Skin epidermis (tissue), 12 donors: ENCODE results near the gene DLX6.

Experiments used
- H3K27ac ChIP-seq, 21 experiments: fragments of 200-600 bp; sonication (generic) in 11 of 21; one replicate each; pipeline ENCODE4 v1.5.0; 2020; ENCODE audit warnings: mild to moderate bottlenecking in 3 of 21, inconsistent platforms in 2 of 21, moderate library complexity in 2 of 21
- H3K4me3 ChIP-seq, 7 experiments: fragments of 200-600 bp; sonication (generic) in 2 of 7; one replicate each; pipeline ENCODE4 v1.5.0; 2020; ENCODE audit warnings: inconsistent platforms in 2 of 7, mild to moderate bottlenecking in 2 of 7, moderate library complexity in 1 of 7

The DLX6 gene

DNA sequence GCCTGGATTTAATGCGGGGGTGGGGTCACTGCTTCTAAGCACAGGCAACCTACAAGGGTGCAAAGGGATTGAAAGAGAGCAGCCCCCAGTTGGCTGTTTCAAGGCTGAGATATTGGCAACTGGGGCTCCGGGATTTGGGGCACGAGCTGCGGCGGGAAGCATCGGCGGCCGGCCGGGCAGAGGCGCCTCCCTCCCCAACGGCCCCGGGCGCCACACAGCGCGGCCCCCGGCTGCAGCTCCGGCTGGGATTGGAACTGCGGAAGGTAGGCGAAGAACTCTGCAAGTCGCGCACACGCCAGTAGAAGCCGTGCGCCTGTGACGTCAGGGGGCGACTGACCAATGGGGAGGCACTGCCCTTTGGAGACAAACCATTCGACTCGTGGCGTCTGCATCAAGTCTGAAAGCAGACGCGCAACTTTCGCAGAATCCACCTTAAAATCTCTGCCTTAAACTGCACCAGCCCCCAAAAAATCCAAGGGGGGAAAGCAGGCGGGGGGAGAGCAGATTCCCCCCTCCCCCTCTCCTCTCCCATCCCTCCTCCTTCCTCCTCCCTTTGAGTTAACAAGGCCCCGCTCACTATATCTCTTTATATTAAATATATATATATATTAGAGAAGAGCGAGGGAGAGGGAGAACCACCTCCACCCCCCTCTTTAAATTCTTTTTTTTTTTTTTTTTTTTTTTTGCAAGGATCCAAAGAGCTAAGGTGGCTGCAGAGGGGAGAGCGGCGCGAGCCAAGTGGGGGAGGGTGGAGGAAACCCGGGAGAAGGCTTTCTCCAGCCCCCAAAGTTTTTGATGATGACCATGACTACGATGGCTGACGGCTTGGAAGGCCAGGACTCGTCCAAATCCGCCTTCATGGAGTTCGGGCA lies at the start of gene DLX6:
Gene DLX6 (plus strand): TSS at position 371 of the 872 bp plus-strand sequence. CDS start 425 bp downstream, at position 796.
- Histone ChIP-seq H3K4me3 (peak within 1 kb of the TSS in 6 of 7 experiments; percentile 15 to 44 (median 28)), H3K27ac (peak within 1 kb of the TSS in 2 of 21 experiments; percentile 7 to 13)

- no peak overlapping the region for H3K4me3 ChIP-seq
- H3K27ac ChIP-seq = no peak overlapping the region
Observed at GRCh38 chr7:96959135-96959534, 46.2 kb upstream of the DLX6 start.

DNA sequence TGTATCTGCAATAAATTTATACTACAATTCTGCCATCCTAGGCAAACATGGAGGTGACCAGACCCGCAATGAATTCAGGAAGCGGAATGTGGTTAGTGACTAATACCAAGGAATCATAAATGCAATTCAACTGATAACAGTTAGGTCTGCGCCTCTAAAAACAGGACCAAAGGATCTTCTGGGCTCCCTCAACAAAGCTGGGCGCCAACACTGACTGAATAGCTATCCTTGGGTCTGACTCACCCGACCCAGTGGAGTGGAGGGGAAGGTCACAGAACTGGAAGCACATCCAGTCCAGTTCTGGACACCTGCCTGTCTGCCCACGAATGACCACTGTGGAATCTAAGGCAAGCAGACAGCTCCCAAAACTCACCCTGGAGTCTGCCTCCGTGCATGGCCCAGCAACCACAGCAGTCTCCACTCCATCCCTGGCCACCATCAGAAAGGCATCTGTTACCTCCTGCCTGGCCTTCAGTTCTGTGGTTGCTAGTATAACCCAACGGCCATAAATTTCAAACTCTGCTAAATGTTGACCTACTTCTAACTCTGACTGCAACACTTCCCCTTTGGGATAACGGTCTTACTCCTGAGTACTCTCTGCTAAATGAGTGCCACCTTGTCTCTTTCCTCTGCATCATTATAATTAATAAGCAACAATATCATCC lies 43.0 kb upstream of the DLX6 start:
- no peak overlapping the region for H3K4me3 ChIP-seq
- no peak overlapping the region for H3K27ac ChIP-seq

- Histone ChIP-seq H3K27ac (no peak overlapping the region), H3K4me3 (no peak overlapping the region)
Observed at GRCh38 chr7:96968981-96969380, 36.4 kb upstream of the DLX6 start.

DNA sequence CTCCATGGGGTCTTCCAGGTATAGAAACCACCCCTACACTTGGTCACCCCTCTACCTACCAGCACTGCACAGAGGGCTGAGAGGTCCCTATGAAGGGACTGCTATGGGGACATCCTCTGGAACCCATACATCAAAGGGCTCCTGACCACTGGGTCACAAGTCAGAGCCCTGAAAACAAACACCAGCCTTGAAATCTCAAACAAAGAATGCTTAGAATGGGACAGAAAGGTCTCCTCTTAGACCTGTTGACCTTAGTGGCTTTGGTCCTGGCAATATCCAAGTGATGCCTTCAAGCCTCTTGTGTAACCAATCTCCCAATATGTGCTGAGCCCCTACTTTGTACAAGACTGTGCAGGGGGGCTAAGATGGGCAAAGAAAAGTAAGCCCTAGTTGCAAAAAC lies 34.6 kb upstream of the DLX6 start:
- Histone ChIP-seq H3K27ac (no peak overlapping the region), H3K4me3 (no peak overlapping the region)

DNA sequence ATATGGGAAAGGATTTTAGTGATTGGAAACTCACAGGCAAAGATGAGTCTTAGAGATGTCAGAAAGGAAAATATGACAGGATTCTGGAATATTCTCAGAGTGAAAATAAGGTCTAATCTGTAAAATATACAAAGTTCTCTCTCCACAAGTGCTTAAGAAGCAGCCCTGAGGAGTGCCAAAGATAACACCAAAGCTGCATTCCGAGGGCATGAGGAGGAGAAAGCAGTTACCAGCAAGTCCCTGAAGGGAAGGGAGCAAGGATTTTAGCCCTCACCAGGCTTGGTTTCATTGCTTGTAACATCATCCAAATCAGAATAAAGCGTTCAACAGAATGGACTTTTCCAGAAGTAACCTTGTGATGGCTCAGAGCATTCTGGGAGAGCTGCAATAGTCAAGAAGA lies 31.4 kb upstream of the DLX6 start:
- H3K4me3 ChIP-seq = no peak overlapping the region
- H3K27ac ChIP-seq = no peak overlapping the region

DNA sequence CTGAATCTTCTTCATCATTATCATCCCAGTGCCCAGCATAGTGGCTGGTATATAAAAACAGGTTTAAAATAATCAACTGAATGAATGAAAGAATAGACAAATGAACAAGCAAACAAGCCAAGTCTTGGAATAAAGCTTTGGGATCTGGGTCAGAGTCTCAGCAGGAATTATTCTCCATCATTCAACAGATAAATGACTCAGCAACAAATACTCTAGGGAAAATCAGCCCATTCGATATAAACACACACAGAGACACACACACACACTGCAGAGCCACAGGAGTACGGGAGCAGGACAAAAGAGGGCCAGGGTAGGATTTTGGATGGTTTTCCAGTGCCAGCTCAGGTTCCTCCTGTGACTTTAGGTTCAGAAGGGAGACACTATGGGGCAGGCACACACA lies 29.2 kb upstream of the DLX6 start:
- Histone ChIP-seq H3K27ac (no peak overlapping the region), H3K4me3 (no peak overlapping the region)

- no peak overlapping the region for H3K4me3 ChIP-seq
- H3K27ac ChIP-seq = no peak overlapping the region
Observed at GRCh38 chr7:96977445-96977844, 27.9 kb upstream of the DLX6 start.

DNA sequence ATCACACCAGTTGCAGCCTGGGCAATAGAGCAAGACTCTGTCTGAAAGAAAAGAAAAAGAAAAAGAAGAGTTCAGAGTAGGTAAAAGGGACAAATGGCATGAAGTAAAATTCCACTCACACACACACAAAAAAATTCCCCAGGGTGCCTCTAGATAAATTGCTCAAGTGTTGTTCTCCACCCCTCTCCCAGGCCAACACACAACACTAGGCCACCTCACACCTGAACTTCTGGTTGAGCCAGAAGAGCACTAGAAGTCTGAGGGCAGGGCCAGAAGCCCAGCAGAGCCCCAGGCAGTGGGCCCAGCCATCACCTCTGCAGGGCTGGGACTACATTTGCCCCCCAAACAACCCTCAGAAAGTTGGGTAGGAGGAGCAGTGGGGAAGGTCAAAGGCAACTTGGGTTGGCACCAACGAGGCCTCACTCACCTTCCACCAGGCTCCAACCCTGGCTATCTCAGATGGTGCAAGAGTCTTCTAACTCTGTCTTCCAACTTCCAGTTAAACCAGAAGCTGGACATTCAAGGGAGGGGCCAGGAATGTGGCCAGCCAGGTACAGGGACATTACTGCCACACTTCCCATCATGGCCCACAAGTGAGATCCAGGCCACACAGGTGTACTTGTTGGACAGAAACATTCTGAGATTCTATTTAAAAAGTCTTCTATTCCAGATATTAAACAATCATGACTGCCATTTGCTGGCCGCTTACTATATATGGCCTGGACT lies 25.6 kb upstream of the DLX6 start:
- H3K27ac ChIP-seq = peak overlapping the region in 1 of 21 experiments; percentile 28

DNA sequence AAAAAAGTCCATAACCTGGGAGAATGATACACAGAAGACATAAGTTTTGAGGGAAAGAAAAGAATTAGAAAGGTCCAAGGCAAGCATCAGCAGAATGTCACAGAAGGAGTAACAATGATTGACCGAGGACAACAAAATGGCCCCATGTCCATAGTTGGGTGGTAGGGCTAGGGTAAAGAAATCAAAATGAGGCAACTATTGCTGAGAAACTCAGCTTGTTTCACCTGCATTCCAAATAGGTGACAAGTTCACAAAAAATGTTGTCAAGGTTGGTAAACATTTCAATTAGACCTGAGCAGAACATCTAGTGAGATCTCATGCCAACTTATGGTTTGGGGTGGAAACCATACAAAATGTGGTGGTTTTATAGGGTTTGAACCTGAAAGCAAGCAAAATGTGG lies 22.8 kb upstream of the DLX6 start:
- Histone ChIP-seq H3K4me3 (no peak overlapping the region), H3K27ac (no peak overlapping the region)

More for the DNA sequence above, 25.6 kb upstream of the DLX6 start:
- H3K4me3 ChIP-seq = no peak overlapping the region

- Histone ChIP-seq H3K27ac (no peak overlapping the region), H3K4me3 (no peak overlapping the region)
Observed at GRCh38 chr7:96985992-96986391, 19.4 kb upstream of the DLX6 start.

DNA sequence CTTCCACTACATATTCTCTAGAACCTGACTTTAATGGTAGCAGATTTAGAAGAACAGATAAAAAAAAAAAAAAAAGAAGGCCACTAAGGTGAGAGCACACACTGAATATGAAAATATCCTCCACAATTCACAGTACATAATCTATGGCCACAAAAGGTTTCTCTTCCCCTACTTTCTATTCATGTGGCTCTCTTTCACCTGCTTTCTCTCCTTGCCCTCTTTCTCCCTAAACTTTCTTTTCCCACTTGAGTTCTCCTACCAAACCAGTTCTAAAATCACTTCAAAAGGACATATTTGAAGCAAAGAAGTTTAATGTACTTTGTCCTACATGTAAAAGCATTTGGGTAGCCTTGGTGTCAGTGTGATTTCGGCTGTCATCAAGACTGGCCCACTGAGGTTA lies 18.5 kb upstream of the DLX6 start:
- Histone ChIP-seq H3K4me3 (no peak overlapping the region), H3K27ac (no peak overlapping the region)

DNA sequence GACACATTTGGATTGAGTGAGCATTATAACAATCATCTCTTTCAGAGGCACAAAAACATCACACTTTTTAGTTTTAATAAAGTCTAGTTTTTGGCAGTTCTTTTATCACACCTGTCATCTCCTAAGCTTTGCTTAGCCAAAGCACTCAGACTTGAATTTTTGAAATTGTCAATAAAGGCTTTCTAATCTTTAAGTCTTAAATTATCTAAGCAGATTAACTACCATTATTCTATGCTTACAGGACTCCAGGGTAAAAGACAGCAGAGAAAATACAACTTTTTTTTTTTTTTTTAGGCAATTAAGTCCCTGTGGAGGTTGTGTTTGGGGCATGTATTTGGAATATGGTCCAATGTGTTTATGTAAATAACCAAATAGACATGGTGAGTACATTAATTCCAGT lies 17.6 kb upstream of the DLX6 start:
- Histone ChIP-seq H3K4me3 (no peak overlapping the region), H3K27ac (no peak overlapping the region)

DNA sequence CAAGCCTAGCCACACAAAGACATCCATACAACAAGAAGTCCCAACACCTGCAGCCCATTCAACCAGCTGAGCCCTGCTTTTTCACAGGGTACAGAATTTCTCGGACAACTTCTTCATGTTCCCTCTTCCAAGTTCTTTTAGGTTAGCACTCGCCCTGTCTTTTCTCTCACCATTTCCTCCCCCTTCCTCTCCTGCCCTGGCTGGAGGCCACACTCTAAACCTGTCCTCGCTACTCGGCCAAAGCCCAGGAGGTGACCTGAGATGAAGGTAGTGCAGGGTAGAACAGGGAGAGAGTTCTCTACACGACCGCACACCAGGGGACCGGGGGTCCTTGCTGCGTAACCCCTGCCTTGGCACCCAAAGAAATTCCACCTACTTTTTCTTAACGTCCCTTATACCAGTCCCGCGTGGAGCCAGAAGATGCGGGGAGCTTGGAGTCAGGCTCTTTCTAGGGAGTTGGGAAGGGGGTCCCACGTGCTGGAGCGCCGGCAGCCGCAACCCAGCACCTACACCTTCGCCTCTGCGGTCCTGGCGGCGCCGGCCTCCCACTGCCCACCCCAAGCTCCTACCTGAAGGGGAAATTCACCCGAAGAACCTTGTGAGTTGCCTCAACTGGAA lies 16.0 kb upstream of the DLX6 start:
- no peak overlapping the region for H3K4me3 ChIP-seq
- H3K27ac ChIP-seq = no peak overlapping the region

GRCh38 chr7:96989859-96990317 lies 15.5 kb upstream of the DLX6 start:
- no peak overlapping the region for H3K27ac ChIP-seq
- H3K4me3 ChIP-seq = no peak overlapping the region

DNA sequence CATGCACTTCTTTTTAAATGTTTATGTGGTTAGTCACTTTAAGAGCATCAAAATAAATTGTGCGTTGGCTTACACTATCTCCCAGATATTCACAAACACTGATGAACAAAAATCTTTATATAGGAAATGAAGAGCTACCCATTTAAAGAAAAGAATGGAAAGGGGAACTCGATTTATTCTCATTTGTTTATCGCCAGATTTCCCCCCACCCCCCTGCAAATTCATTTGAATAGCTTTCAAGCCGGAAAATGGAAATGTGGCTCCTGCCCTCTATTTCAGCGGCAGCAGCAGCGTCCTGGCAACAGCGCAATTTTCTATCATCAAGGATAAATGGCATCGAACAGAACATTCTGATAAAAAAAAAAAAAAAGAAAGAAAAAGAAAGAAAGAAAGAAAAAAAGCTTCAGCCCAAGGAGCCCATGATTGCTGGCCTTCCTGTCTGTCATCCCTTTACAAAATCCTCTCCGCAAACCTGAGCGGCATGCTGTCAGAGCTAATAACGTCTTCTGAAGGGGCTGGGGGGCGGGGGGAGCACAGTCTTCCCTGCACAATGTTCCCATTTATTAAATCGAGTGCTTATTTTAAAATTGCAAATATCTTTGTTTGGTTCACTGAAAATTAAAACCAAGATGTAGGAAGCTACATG lies 13.7 kb upstream of the DLX6 start:
- no peak overlapping the region for H3K4me3 ChIP-seq

GRCh38 chr7:96992192-96993005 lies 13.0 kb upstream of the DLX6 start:
- Histone ChIP-seq H3K27ac (no peak overlapping the region), H3K4me3 (no peak overlapping the region)

More for the DNA sequence above, 13.7 kb upstream of the DLX6 start:
- no peak overlapping the region for H3K27ac ChIP-seq

DNA sequence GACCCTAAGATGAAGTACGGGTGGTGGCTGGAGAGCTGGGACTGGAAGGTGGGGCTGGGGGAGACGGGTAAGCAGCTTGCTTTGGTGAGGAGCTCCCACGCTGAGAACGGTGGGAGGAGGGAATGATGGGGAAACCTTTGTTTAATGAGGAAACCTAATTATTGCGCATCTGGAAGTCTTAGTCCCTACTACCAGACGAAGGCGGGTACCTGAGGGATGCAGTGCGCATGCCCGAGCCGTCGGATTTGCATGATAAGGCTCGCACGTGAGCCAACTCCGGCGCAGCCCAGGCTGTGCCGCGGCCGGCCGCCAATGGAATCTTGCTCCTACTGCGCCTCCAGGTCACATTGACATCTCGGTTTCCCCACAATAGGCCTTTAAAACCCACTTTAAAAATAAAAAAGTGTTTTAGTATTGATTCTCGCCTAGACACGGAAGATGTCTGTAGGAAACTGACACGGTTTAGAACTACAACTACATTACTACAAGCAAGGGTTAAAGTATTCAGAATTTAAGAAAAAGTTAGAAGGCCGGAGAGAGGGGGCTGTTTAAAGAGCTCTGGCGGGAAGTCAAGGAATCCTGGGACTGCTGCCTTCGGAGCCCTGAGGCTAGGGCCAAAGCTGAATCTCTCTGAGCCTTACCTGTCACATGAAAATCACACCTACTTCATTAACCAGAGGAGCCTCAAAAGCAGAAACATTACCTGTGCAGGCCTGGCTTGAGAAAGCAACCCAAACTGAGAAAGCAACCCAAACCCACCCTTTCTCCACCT lies 12.1 kb upstream of the DLX6 start:
- Histone ChIP-seq H3K4me3 (no peak overlapping the region), H3K27ac (no peak overlapping the region)
